EL (cell line): ENCODE results near the gene PDS5A.
"Not testable (repeated sequence)": the region's sequence is repeated elsewhere in the genome, so short reads cannot be mapped to it uniquely, and the experiment has no call there.

ENCODE experiments used
- DNase-seq: peaks from one replicate; pipeline ENCODE4 v3.0.0-alpha.2; 2016

Gene PDS5A, protein sequence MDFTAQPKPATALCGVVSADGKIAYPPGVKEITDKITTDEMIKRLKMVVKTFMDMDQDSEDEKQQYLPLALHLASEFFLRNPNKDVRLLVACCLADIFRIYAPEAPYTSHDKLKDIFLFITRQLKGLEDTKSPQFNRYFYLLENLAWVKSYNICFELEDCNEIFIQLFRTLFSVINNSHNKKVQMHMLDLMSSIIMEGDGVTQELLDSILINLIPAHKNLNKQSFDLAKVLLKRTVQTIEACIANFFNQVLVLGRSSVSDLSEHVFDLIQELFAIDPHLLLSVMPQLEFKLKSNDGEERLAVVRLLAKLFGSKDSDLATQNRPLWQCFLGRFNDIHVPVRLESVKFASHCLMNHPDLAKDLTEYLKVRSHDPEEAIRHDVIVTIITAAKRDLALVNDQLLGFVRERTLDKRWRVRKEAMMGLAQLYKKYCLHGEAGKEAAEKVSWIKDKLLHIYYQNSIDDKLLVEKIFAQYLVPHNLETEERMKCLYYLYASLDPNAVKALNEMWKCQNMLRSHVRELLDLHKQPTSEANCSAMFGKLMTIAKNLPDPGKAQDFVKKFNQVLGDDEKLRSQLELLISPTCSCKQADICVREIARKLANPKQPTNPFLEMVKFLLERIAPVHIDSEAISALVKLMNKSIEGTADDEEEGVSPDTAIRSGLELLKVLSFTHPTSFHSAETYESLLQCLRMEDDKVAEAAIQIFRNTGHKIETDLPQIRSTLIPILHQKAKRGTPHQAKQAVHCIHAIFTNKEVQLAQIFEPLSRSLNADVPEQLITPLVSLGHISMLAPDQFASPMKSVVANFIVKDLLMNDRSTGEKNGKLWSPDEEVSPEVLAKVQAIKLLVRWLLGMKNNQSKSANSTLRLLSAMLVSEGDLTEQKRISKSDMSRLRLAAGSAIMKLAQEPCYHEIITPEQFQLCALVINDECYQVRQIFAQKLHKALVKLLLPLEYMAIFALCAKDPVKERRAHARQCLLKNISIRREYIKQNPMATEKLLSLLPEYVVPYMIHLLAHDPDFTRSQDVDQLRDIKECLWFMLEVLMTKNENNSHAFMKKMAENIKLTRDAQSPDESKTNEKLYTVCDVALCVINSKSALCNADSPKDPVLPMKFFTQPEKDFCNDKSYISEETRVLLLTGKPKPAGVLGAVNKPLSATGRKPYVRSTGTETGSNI (N-terminal part only)

DNA sequence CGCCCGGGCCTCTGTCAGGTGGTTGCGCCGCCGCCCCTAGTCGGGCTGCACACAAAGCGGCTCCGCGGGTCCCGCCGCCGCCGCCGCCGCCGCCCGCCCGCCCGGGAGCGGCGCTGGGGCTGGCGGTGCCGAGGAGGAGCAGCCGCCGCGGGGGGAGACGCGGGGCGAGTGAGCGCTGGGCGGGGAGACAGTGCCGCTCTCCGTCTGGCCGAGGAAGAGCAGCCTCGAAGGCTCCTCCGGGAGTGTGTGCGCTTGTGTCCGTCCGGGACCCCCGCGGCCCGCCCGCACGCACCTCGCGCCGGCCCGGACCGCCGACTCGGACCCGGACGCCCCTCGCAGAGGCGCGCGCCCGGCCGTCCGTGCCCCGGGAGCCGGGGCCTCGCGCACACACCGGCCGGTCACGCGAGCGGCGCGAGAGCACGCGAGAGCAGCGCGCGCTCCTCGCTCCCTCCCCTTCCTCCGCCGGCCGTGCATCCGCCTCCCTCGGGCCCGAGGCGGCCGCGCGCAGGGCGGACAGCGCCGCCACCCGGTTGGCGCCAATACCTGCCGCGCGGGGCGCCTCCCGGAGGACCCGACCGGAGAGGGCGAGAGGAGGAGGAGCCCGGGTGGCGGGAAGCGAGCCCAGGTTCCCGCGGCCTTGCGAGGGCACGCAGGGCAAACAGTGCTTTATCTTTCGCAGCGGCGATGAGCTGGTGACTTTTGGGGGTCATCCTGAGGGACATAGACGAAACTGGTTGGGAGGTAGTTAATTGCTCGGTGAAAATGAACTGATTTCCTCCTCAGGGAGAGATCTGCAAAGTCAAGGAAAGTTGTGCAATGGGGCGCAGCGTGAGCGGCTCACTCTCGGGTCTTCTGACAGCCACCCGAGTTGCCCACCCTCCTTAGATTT, at the start of gene PDS5A:
Gene PDS5A, minus strand, starts transcription at position 423 of the 889 bp plus-strand sequence. CDS start 1,334 bp downstream, outside the sequence.
- peak; percentile 90 for DNase-seq

DNA sequence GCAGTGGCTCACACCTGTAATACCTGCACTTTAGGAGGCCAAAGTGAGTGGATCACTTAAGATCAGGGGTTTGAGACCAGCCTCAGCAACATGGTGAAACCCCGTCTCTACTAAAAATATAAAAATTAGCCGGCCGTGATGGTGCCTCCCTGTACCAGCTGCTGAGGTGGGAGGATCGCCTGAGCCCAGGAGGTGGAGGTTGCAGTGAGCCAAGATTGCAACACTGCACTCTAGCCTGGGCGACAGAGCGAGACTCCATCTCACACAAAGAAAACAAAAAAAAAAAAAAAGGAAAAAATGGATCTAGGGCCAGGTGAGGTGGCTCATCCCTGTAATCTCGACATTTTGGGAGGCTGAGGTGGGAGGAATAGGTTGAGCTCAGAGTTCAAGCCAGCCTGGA, 46.3 kb upstream of the PDS5A start:
- DNase-seq = not testable (repeated sequence)

DNA sequence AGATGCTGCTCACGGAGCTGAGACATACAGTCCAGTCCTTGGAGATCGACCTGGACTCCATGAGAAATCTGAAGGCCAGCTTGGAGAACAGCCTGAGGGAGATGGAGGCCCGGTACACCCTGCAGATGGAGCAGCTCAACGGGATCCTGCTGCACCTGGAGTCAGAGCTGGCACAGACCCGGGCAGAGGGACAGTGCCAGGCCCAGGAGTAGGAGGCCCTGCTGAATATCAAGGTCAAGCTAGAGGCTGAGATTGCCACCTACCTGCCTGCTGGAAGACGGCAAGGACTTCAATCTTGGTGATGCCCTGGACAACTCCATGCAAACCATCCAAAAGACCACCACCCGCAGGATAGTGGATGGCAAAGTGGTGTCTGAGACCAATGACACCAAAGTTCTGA, 43.4 kb upstream of the PDS5A start:
- DNase-seq = not testable (repeated sequence)

DNA sequence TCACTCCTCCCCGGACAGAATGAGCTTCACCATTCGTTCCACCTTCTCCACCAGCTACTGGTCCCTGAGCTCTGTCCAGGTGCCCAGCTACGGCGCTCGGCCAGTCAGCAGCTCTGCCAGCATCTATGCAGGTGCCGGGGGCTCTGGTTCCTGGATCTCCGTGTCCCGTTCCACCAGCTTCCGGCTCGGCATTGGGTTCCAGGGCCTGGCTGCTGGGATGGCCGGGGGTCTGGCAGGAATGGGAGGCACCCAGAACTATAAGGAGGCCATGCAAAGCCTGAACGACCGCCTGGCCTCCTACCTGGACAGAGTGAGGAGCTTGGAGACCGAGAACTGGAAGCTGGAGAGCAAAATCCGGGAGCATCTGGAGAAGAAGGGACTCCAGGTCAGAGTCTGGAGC, 42.5 kb upstream of the PDS5A start:
- no peak for DNase-seq

DNA sequence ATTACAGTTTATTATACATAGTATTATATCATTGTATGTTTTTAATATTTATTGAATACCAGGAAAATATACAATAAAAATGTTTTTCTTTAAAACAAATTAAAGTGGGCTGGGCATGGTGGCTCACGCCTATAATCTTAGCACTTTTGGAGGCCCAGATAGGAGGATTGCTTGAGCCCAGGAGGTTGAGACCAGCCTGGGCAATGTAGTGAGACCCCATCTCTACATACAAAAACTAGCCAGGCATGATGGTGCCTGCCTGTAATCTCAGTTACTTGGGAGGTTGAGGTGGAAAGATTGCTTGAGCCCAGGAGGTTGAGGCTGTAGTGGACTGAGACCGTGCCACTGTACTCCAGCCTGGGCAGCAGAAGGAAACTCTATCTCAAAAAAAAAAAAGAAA, 38.3 kb upstream of the PDS5A start:
- no peak for DNase-seq

DNA sequence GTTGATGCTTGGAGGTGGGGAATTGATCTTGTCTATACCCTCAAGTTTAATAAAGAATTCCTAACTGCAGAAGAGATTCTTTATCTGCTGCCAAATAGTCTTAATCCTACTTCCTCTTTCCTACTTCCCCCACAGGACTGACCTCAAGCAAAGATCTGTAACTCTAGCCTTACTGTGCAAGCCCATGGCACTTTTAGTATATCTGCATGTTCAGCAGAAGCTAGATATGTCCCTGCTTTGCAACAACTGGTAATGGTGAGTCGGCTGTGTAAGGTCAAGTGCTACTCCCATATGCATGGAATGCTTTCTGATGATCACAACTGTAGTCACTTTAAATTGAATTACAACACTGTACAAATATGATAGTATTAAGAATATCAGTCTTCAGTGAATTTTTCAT, 26.3 kb upstream of the PDS5A start:
- peak; percentile 46 for DNase-seq

DNA sequence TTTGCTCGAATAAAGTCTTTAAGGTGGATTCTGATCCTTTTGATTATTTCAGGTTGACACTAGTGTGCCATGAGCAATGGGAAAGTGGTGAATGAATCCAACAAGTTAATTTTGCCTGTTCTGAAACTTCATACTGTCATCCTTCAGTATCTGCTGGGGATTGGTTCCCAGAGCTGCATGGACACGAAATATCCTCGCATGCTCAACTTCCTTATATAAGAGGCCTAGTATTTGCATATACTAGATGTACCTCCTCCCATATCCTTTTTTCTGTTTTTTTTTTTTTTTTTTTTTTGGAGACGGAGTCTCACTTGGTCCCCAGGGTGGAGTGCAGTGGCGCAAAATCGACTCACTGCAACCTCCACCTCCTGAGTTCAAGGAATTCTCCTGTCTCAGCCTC, 23.0 kb upstream of the PDS5A start:
- DNase-seq = no peak

DNA sequence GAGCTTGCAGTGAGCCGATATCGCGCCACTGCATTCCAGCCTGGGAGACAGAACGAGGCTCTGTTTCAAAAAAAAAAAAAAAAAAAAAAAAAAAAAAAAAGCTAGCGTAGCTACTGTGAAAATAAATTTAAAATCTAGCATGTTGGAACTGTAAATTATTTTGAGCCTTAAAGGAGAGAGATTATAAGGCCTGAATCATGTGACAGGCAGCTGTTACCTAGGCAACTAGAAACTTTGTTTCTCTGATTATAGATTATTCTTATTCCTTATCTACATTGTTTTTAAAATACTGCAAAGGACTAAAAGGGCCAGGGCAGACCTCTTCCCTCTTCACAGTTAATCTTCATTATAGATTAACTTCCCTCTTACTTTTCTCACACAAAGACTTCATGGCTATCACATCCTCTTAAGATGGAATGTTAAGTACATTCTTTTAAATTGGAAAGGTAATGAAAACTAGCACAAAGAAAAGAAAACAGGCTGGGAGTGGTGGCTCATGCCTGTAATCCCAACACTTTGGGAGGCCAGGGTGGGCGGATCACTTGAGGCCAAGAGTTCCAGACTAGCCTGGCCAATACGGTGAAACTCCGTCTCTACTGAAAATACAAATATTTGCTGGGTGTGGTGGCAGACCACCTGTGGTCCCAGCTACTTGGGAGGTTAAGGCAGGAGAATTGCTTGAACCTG, 21.1 kb upstream of the PDS5A start:
- DNase-seq = no peak

DNA sequence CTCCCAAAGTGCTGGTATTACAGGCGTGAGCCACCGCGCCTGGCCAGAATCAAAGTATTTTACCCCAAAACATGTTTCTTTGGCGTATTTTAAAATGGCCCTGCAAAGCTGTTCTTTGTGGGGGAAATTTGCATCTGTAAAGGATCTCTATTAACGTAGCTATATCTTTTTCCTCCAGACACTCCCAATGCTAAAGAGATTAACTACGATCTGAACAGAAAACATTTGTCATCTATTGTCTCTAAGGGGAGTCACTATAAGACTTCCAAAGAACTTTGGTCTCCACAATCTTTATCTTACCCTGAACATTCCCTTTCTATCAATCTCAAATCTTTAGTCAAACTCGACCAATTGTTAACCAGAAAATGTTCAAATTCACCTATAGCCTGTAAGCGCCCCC, 19.1 kb upstream of the PDS5A start:
- no peak for DNase-seq

DNA sequence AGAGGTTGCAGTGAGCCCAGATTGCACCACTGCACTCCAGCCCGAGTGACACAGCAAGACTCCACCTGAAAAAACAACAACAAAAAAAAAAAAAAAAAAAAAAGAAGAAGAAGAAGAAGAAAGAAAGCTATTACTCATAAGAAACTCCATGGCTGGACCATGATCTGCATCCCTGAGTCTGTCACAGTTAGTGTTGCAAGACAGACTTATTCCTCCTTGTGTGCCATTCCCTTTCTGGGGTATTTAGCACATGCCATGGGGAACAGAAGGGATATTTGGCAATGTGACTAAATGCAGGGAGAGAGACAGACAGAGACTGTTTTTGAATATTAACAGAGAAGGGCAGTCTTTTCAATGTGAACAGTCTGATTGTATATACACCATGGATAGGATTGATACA, 16.7 kb upstream of the PDS5A start:
- DNase-seq = no peak

DNA sequence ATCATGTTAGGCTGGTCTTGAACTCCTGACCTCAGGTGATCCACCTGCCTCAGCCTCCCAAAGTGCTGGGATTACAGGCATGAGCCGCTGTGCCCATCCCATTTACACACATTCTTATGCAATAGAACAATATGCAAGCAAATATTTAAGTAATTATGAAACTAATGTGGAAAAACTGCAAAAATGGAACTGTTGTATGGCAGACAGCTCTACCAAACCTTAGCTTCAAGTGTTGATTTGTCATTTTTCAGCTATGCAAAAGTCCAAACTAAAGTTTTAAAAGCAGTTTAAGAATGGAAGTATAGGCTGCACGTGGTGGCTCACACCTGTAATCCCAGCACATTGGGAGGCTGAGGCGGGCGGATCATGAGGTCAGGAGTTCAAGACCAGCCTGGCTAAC, 11.7 kb upstream of the PDS5A start:
- not testable (repeated sequence) for DNase-seq

DNA sequence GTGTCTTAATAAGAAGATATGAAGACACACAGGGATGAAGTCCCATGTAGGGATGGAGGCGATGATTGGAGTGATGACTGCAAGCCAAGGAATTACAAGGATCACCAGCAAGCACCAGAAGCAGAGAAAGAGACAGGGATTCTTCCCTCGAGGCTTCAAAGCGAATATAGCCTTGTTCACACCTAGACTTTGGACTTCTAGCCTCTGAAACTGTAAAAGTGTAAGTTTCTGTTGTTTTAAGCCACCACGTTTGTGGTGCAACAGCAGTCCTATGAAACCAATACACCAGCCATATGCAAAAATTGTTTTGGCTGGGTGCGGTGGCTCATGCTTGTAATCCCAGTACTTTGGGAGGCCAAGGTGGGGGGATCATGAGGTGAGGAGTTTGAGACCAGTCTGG, 9.8 kb upstream of the PDS5A start:
- no peak for DNase-seq

DNA sequence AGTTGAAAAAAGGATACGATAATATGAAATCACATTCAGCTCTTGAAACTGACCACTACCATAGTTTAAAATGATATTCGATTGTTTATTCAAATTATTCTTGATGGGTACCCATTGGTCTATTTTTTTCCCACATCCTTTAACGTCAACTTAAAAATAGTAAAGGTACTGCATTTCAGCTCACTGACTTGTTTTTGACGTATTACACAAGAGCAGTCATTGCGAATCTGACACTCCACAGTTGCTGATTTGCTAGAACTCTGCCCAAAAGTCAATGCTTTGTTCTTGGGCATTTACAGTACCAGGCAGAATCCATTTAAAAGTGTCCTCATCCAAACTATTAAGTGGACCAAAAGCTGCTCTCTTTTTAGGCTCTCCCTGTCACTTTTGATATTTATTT, 1.2 kb upstream of the PDS5A start:
- no peak for DNase-seq

DNA sequence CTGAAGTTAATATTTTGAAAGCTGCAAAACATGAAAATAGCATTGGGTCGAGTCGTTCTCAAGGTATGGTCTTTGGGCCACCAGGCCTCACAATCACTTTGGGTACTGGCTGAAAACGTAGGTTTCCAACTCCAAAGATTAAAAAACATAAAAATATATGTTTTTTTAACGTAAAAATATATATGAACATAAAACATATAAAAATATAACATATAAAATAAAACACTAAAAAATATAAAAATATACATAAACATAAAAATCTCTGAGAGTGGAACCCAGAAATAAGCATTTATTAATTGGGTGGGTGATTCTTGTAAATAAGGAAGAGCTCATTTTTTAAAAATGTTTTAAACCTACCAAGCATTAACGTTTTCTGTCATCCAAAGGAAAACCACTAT, 666 bp upstream of the PDS5A start:
- DNase-seq = no peak

DNA sequence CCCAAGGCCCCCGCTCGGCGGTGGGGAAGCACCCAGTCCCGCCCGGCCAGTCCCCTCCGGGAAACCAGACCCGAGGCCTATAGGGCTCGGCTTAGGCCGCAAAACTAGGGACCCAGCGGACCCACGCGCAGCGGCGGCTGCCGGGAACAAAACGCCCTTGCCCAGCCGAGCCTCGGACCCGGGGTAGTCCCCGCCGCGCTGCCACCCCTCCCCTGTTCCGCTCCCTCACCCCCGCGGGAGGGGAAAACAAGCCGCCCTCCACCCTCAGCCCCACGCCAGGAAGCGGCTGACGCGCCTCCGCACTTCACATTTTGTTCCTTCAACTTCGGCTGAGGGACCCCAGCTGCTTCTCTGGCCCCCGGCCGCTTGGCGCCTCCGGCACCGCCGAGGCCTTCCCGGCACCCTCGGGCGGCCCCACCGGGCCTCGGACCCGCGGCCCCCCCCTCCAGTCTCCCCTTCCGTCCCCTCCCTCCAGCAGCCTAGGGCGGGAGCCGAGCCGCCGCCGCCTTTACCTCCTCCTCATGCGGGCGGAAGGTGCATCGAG, 694 bp downstream of the PDS5A start:
- no peak for DNase-seq

DNA sequence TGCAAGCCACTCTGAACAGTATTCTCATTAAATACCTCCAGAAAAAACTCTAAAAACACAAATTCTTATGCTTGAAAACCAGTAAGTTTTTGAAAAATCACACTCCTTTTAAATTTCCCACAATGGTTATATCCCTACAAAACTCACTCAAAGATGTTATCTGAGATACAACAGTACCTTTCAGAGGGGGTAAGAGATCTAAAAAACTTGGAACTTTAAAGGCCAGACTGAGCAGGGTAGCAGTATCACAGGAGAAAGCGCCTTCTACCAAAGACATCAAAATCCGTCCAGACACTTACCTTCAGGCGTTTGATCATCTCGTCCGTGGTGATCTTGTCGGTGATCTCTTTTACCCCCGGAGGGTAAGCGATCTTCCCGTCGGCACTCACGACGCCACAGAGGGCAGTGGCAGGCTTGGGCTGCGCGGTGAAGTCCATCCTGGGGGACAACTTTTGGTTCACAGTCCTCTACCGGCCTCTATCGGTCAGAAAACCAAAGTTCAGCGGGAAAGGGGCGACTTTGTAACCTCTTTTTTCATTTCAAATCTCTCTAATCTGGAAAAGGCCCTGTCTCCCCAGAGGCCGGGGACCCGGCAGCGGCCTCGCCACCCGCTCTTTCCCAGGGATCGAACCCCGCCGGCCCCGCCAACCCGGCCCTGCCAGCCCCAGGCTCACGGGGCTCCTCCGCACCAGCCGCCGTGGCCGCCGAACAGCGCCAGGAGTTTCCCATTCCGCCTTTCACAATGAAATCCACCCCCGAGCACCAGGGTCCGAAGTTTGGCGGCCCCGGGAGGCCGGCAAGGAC, 1.4 kb downstream of the PDS5A start:
- DNase-seq = peak; percentile 87

DNA sequence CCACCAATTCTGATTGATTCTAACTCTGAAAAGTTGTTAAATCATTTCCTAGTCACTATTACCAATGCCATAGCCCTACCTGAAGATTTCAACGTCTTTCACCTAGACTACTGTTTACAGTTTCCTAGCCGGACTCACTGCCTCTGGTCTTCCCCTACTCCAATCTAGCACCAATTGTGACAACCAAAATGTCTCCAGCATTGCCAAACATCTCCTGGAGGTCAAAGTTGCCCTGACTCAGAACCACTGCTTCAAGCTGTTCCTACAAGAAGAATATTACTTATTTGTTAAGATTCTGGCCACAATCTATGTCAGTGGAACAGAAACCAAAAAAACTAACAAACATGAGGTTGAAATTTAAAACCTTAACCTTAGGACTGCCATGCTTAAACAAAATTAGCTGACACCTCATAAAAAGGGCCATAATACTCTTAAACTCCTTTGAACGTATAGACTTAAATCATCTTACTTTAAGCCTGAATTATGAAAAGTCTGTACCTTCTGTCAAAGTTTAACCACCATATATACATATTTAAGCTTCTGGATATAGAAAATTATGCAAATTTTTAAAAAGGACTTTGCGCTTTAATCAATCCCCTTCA, 2.1 kb downstream of the PDS5A start:
- peak; percentile 50 for DNase-seq

DNA sequence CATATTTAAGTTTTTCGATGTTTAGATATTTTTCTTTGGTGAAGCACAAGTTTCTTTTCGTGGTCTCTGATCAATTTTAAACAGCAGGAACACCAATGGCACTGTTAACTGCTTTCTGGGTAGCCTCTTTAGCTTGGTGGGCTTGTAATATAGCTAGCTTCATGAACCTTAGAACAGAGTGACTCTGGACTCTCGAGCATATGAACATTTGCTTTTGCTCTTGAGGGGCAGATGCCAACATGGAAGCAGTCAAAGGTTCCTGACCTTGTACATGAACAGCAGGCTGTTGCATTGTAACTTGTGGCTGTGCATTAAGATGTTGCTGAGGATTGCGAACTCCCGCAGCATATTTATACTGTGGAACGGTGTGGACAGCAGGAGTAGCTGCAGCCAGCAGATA, 4.7 kb downstream of the PDS5A start:
- DNase-seq = not testable (repeated sequence)

DNA sequence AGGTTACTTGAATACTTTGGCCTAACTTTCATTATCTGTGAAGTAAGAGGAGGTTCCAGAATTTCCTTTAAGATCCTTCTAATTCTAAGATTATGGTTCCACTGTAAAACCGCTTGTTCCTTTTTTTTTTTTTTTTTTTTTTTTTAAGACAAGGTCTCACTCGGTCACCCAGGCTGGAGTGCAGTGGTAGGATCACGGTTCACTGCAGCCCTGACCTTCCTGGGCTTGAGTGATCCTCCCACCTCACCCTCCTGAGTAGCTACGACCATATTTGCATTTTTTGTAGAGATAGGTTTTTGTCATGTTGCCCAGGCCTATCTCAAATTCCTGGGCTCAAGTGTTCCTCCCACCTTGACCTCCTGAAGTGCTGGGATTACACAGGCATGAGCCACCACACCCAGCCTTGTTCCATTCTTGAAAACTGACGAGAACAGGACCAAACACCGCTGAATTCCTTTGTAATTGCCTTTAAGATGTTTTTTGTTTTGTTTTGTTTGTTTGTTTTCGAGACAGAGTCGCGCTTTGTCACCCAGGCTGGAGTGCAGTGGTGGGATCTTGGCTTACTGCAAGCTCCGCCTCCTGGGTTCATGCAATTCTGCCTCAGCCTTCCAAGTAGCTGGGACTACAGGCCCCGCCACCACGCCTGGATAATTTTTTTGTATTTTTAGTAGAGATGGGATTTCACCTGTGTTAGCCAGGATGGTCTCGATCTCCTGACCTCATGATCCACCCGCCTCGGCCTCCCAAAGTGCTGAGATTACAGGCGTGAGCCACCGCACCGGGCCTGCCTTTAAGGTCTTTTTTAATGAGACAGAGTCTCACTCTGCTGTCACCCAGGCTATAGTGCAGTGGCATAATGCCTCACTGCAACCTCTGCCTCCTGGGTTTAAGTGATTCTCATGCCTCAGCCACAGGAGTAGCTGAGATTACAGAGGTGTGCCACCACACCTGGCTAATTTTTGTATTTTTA, 6.8 kb downstream of the PDS5A start:
- DNase-seq = peak; percentile 29
